IMR-90 (cell line): ENCODE measurements around the gene PCYOX1L. TPM values are rescaled to one million over a fixed set of nuclear protein-coding genes. Genes with fewer than 3 reads are reported as not detected.
A peak's percentile ranks its signal among the peaks of the same experiment; 100 is the strongest.

Source experiments
- ATAC-seq: fragments of 200-7000 bp; cut with Tn5 transposase; 2 replicates; pipeline ENCODE4 v1.9.1; 2020; ENCODE audit warnings: low read depth, mild to moderate bottlenecking, moderate library complexity
- BruUV-seq: library from RNA; stranded (reverse); fragments of 400-500 nt; replicated peaks from 2 replicates; lab custom pipeline; 2021; lab: Mats Ljungman, UMichigan
- CTCF ChIA-PET: fragments of 300-600 bp; formaldehyde crosslinking; extraction: SDS; loops from one replicate; lab custom pipeline; 2021; ENCODE audit warnings: antibody characterized with exemption; lab: Yijun Ruan, JAX
- POLR2A ChIA-PET: fragments of 300-600 bp; sonication (Branson Sonifier 250); formaldehyde crosslinking; loops from one replicate; lab custom pipeline; 2022; ENCODE audit warnings: antibody characterized with exemption; ENCODE audit not compliant: unreplicated experiment; lab: Charles Lee
- DNase-seq: peaks from one replicate; pipeline ENCODE4 v3.0.0; 2013
- H2AFZ ChIP-seq: replicated peaks from 2 replicates; pipeline ENCODE3; 2013; ENCODE audit warnings: low read length, mild to moderate bottlenecking; ENCODE audit not compliant: poor library complexity
- H2AK5ac ChIP-seq: 2 replicates; pipeline ENCODE4 v1.6.1; 2013; ENCODE audit warnings: low read depth, low read length, inconsistent platforms
- H2AK9ac ChIP-seq: replicated peaks from 2 replicates; pipeline ENCODE3; 2013; ENCODE audit warnings: mild to moderate bottlenecking, low read depth, low read length, moderate library complexity; ENCODE audit not compliant: poor library complexity
- H2BK120ac ChIP-seq: 2 replicates; pipeline ENCODE4 v1.6.1; 2013; ENCODE audit warnings: low read depth, low read length, inconsistent platforms
- H2BK15ac ChIP-seq: 3 replicates; pipeline ENCODE4 v1.6.1; 2013; ENCODE audit warnings: low read depth, low read length, inconsistent platforms
- H2BK20ac ChIP-seq: 2 replicates; pipeline ENCODE4 v1.6.1; 2013; ENCODE audit warnings: low read depth, mild to moderate bottlenecking, inconsistent platforms, low read length, moderate library complexity
- H2BK5ac ChIP-seq: 2 replicates; pipeline ENCODE4 v1.6.1; 2013; ENCODE audit warnings: mild to moderate bottlenecking, low read depth, low read length, inconsistent platforms; ENCODE audit not compliant: poor library complexity, severe bottlenecking
- H3K14ac ChIP-seq: replicated peaks from 2 replicates; pipeline ENCODE4 v1.6.1; 2013; ENCODE audit warnings: low read depth, low read length, inconsistent platforms
- H3K18ac ChIP-seq: 2 replicates; pipeline ENCODE4 v1.6.1; 2013; ENCODE audit warnings: low read depth, low read length, control low read depth
- H3K23ac ChIP-seq: 2 replicates; pipeline ENCODE4 v1.6.1; 2013; ENCODE audit warnings: low read depth, low read length, inconsistent platforms
- H3K27ac ChIP-seq: 2 replicates; pipeline ENCODE4 v1.5.1; 2013; ENCODE audit warnings: mild to moderate bottlenecking, control low read depth, low read length; ENCODE audit not compliant: insufficient read depth
- H3K27me3 ChIP-seq: 2 replicates; pipeline ENCODE4 v1.6.1; 2013; ENCODE audit warnings: low read length; ENCODE audit not compliant: control insufficient read depth, insufficient read depth
- H3K36me3 ChIP-seq: 2 replicates; pipeline ENCODE4 v1.6.1; 2013; ENCODE audit warnings: low read length, mixed read lengths; ENCODE audit not compliant: control insufficient read depth, insufficient read depth
- H3K4ac ChIP-seq: 2 replicates; pipeline ENCODE4 v1.6.1; 2013; ENCODE audit warnings: low read depth, low read length, inconsistent platforms
- H3K4me1 ChIP-seq: 2 replicates; pipeline ENCODE4 v1.6.1; 2013; ENCODE audit warnings: low read length, mixed read lengths; ENCODE audit not compliant: control insufficient read depth, insufficient read depth
- H3K4me2 ChIP-seq: 2 replicates; pipeline ENCODE4 v1.6.1; 2013; ENCODE audit warnings: low read depth, mild to moderate bottlenecking, control low read depth, low read length, moderate library complexity
- H3K4me3 ChIP-seq: 2 replicates; pipeline ENCODE4 v1.5.1; 2013; ENCODE audit warnings: low read depth, mild to moderate bottlenecking, control low read depth, low read length, moderate library complexity; ENCODE audit not compliant: insufficient read depth
- H3K56ac ChIP-seq: 2 replicates; pipeline ENCODE4 v1.6.1; 2013; ENCODE audit warnings: low read length, inconsistent platforms; ENCODE audit not compliant: insufficient read depth; ENCODE audit errors: extremely low read depth
- H3K79me1 ChIP-seq, 2 experiments: 2 replicates each; pipeline ENCODE4 v1.6.1; 2013; ENCODE audit warnings: low read length in 2 of 2, inconsistent platforms in 1 of 2, low read depth in 1 of 2
- H3K9ac ChIP-seq: 2 replicates; pipeline ENCODE4 v1.6.1; 2013; ENCODE audit warnings: low read depth, low read length, control low read depth
- H3K9me1 ChIP-seq: 2 replicates; pipeline ENCODE4 v1.6.1; 2013; ENCODE audit warnings: low read length, inconsistent platforms; ENCODE audit not compliant: insufficient read depth
- H3K9me3 ChIP-seq: 2 replicates; pipeline ENCODE4 v1.6.1; 2013; ENCODE audit warnings: low read length; ENCODE audit not compliant: control insufficient read depth, insufficient read depth
- H4K20me1 ChIP-seq: 2 replicates; pipeline ENCODE4 v1.6.1; 2013; ENCODE audit warnings: low read length, inconsistent platforms; ENCODE audit not compliant: insufficient read depth
- H4K5ac ChIP-seq: 2 replicates; pipeline ENCODE4 v1.6.1; 2013; ENCODE audit warnings: mild to moderate bottlenecking, low read depth, low read length, control low read depth
- H4K8ac ChIP-seq, 2 experiments: 2 replicates each; pipeline ENCODE4 v1.6.1; 2013; ENCODE audit warnings: low read depth in 2 of 2, low read length in 2 of 2, control low read depth in 1 of 2, inconsistent platforms in 1 of 2
- H4K91ac ChIP-seq: 2 replicates; pipeline ENCODE4 v1.6.1; 2013; ENCODE audit warnings: low read depth, low read length, inconsistent platforms; ENCODE audit not compliant: insufficient read depth
- BHLHE40 ChIP-seq: fragments of 150-350 bp; IDR thresholded peaks from 2 replicates; pipeline ENCODE4 v1.6.1; 2016; ENCODE audit warnings: mild to moderate bottlenecking, low read depth, low read length
- CEBPB ChIP-seq: IDR thresholded peaks from 2 replicates; pipeline ENCODE4 v1.6.1; 2012; ENCODE audit warnings: low read depth, low read length, improper control_type of control experiment
- CHD1 ChIP-seq: IDR thresholded peaks from 2 replicates; pipeline ENCODE4 v1.6.1; 2012; ENCODE audit warnings: low read depth, low read length, improper control_type of control experiment
- FOS ChIP-seq: fragments of 150-350 bp; IDR thresholded peaks from 2 replicates; pipeline ENCODE4 v1.6.1; 2016; ENCODE audit warnings: low read depth, low read length
- MAZ ChIP-seq: IDR thresholded peaks from 2 replicates; pipeline ENCODE4 v1.6.1; 2012; ENCODE audit warnings: low read depth, mild to moderate bottlenecking, low read length, improper control_type of control experiment, moderate library complexity, borderline replicate concordance
- MXI1 ChIP-seq: IDR thresholded peaks from 2 replicates; pipeline ENCODE4 v1.6.1; 2012; ENCODE audit warnings: low read depth, mild to moderate bottlenecking, low read length, moderate library complexity, borderline replicate concordance
- NFE2L2 ChIP-seq: fragments of 150-350 bp; IDR thresholded peaks from 2 replicates; pipeline ENCODE4 v1.6.1; 2016; ENCODE audit warnings: low read depth, mild to moderate bottlenecking, low read length
- POLR2A ChIP-seq: IDR thresholded peaks from 2 replicates; pipeline ENCODE4 v1.6.1; 2012; ENCODE audit warnings: mild to moderate bottlenecking, low read depth, low read length
- RAD21 ChIP-seq: IDR thresholded peaks from 2 replicates; pipeline ENCODE4 v1.6.1; 2012; ENCODE audit warnings: low read length, improper control_type of control experiment
- RCOR1 ChIP-seq: IDR thresholded peaks from 2 replicates; pipeline ENCODE4 v1.6.1; 2012; ENCODE audit warnings: mild to moderate bottlenecking, low read length, improper control_type of control experiment; ENCODE audit not compliant: insufficient replicate concordance
- RFX5 ChIP-seq: IDR thresholded peaks from 2 replicates; pipeline ENCODE4 v1.8.0; 2012; ENCODE audit warnings: low read depth, mild to moderate bottlenecking, low read length, moderate library complexity
- SMC3 ChIP-seq: fragments of 150-350 bp; IDR thresholded peaks from 2 replicates; pipeline ENCODE4 v1.6.1; 2016; ENCODE audit warnings: low read depth, mild to moderate bottlenecking, antibody characterized with exemption, low read length, moderate library complexity
- WGBS, 2 experiments: methylation state at CpG; one replicate each; pipeline versions ENCODE4 v1.1.5 to v1.1.7; 2013; ENCODE audit warnings: missing lambda C conversion rate in 2 of 2; ENCODE audit not compliant: insufficient read length in 1 of 2; ENCODE audit errors: extremely low coverage in 2 of 2; 5-methylcytosine and 5-hydroxymethylcytosine counted together
- dilution Hi-C: fragments of 300-500 bp; cut with HindIII; formaldehyde crosslinking; loops from one replicate; pipeline ENCODE4 v1.14.3; 2018; ENCODE audit warnings: low sequenced_read_pairs; ENCODE audit not compliant: unreplicated experiment
- in situ Hi-C: fragments of 300-500 bp; cut with MboI; formaldehyde crosslinking; loops from 3 replicates; pipeline ENCODE4 v1.14.3; 2019; ENCODE audit warnings: low sequenced_read_pairs, inconsistent platforms, mixed read lengths
- intact Hi-C: fragments of 100-400 bp; cut with micrococcal nuclease; formaldehyde crosslinking; loops from 2 replicates; pipeline ENCODE4 v1.10.0; 2022
- polyA plus RNA-seq, 3 experiments: library from polyadenylated mRNA; depleted of rRNA; stranded (reverse); fragments of >200 nt; gene quantifications; 2 replicates each; pipeline ENCODE4 v1.2.3, GENCODE V29; 2012; ENCODE audit warnings: low replicate concordance in 1 of 3
- total RNA-seq: library from RNA; depleted of rRNA; stranded (reverse); fragments of >200 nt; gene quantifications from 2 replicates; pipeline ENCODE4 v1.2.3, GENCODE V29; 2012
- TF ChIP-seq, protein P1 (sequence below): fragments of 150-350 bp; IDR thresholded peaks from 2 replicates; pipeline ENCODE4 v1.6.1; 2017; ENCODE audit warnings: mild to moderate bottlenecking, antibody characterized with exemption, low read length, low read depth
- TF ChIP-seq, protein P2 (sequence below): fragments of 150-350 bp; IDR thresholded peaks from 2 replicates; pipeline ENCODE4 v1.6.1; 2016; ENCODE audit warnings: low read depth, mild to moderate bottlenecking, low read length, moderate library complexity, borderline replicate concordance
- TF ChIP-seq, protein P3 (sequence below): conservative IDR thresholded peaks from 2 replicates; pipeline ENCODE4 v1.5.1; 2012; ENCODE audit warnings: mild to moderate bottlenecking, low read depth, low read length, improper control_type of control experiment

PCYOX1L gene
- total and polyA plus RNA-seq, 2 of the 4 experiments (the other 2 are of a cell fraction) = 7.0 to 14.3 TPM

DNA sequence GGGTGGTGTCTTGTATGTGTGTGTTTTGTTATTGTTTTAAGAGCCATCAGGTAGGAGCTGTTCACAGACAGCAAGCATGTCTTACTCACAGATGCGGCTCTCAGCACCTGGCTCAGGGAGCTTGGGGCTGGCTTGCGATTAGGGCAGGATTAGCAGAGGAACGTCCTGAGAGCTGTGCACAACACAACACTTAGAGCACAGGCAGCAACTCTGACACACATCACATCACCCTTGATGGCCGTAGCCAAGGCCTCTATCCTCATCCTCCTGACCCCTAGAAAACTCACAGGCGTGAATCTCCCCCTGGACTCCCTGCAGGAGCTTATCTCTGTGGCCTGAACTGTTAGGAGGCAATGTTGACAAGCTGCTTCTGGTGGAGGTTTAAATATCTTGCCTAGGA, 28.3 kb downstream of the PCYOX1L start:
- H3K23ac ChIP-seq = no peak overlapping the region
- 80% methylated on average over 3 of the region's 5 CpGs; no CpG with 5 or more reads in 1 of the 2 experiments for WGBS, 2 experiments
- no peak for TF ChIP-seq RFX5
- no peak for TF ChIP-seq NFE2L2
- TF ChIP-seq, protein P1, sequence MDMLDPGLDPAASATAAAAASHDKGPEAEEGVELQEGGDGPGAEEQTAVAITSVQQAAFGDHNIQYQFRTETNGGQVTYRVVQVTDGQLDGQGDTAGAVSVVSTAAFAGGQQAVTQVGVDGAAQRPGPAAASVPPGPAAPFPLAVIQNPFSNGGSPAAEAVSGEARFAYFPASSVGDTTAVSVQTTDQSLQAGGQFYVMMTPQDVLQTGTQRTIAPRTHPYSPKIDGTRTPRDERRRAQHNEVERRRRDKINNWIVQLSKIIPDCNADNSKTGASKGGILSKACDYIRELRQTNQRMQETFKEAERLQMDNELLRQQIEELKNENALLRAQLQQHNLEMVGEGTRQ = no peak
- TF ChIP-seq SMC3 = no peak
- no peak for TF ChIP-seq MAZ
- no peak for TF ChIP-seq RAD21
- TF ChIP-seq, protein P2, sequence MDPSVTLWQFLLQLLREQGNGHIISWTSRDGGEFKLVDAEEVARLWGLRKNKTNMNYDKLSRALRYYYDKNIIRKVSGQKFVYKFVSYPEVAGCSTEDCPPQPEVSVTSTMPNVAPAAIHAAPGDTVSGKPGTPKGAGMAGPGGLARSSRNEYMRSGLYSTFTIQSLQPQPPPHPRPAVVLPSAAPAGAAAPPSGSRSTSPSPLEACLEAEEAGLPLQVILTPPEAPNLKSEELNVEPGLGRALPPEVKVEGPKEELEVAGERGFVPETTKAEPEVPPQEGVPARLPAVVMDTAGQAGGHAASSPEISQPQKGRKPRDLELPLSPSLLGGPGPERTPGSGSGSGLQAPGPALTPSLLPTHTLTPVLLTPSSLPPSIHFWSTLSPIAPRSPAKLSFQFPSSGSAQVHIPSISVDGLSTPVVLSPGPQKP = no peak
- TF ChIP-seq RCOR1 = no peak
- no peak for TF ChIP-seq POLR2A
- no peak for TF ChIP-seq CHD1
- TF ChIP-seq BHLHE40 = no peak
- TF ChIP-seq, protein P3, sequence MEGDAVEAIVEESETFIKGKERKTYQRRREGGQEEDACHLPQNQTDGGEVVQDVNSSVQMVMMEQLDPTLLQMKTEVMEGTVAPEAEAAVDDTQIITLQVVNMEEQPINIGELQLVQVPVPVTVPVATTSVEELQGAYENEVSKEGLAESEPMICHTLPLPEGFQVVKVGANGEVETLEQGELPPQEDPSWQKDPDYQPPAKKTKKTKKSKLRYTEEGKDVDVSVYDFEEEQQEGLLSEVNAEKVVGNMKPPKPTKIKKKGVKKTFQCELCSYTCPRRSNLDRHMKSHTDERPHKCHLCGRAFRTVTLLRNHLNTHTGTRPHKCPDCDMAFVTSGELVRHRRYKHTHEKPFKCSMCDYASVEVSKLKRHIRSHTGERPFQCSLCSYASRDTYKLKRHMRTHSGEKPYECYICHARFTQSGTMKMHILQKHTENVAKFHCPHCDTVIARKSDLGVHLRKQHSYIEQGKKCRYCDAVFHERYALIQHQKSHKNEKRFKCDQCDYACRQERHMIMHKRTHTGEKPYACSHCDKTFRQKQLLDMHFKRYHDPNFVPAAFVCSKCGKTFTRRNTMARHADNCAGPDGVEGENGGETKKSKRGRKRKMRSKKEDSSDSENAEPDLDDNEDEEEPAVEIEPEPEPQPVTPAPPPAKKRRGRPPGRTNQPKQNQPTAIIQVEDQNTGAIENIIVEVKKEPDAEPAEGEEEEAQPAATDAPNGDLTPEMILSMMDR = no peak
- TF ChIP-seq MXI1 = no peak
- TF ChIP-seq FOS = no peak
- no peak for TF ChIP-seq CEBPB

More for the DNA sequence above, 28.3 kb downstream of the PCYOX1L start:
- H2AK9ac ChIP-seq = no peak overlapping the region
- H3K27ac ChIP-seq = no peak overlapping the region
- no peak for ATAC-seq
- H3K18ac ChIP-seq = peak overlapping the region; percentile 40; the same call in 1 of the 2 replicates
- DNase-seq = no peak
- in situ Hi-C loops = loop anchor here (5.0 kb wide), 1 partner anchor 46 kb away; no protein-coding TSS in a partner anchor
- H3K9ac ChIP-seq = no peak overlapping the region
- peak overlapping the region; percentile 2; the same call in 1 of the 2 replicates for H3K4ac ChIP-seq
- intact Hi-C loops = no loop called here
- peak overlapping the region; percentile 31; the same call in 1 of the 2 replicates for H2BK20ac ChIP-seq
- H4K20me1 ChIP-seq = no peaks in the 10 kb centered on the region; the same call in 1 of the 2 replicates
- H3K9me1 ChIP-seq = peaks cover 9% of the 10 kb centered on the region; the same call in 1 of the 2 replicates
- H4K8ac ChIP-seq = peak overlapping the region; percentile 43 to 45; a peak in 1 of 4 replicates
- peak overlapping the region; percentile 31; the same call in 1 of the 2 replicates for H2AK5ac ChIP-seq
- H2BK5ac ChIP-seq = no peak overlapping the region
- peaks cover 5 to 11% of the 10 kb centered on the region in 2 experiments; a peak in 1 of 4 replicates for H3K79me1 ChIP-seq
- H3K36me3 ChIP-seq = no peaks in the 10 kb centered on the region
- H3K4me2 ChIP-seq = no peak overlapping the region
- POLR2A ChIA-PET = interaction anchor here (1.1 kb wide), 1 partner anchor 22 kb away, joined by 3 read pairs; no protein-coding TSS in a partner anchor
- no peak overlapping the region for H3K56ac ChIP-seq
- H3K27me3 ChIP-seq = no peaks in the 10 kb centered on the region
- peaks cover 29% of the 10 kb centered on the region for H3K4me1 ChIP-seq
- H4K5ac ChIP-seq = 0 out of 2 replicates have a peak overlapping the region, but pooled peaks have one; percentile 3
- no peak overlapping the region for H3K4me3 ChIP-seq
- peaks cover 2% of the 10 kb centered on the region for H3K9me3 ChIP-seq
- peak overlapping the region; percentile 33; the same call in 1 of the 2 replicates for H3K14ac ChIP-seq
- no TSS peak for BruUV-seq
- H2BK120ac ChIP-seq = peak overlapping the region; percentile 20; the same call in 1 of the 2 replicates
- CTCF ChIA-PET = interaction anchor here (3.1 kb wide), 1 partner anchor 48 kb away, joined by 11 read pairs; no protein-coding TSS in a partner anchor
- peak overlapping the region; percentile 26; the same call in 1 of the 2 replicates for H4K91ac ChIP-seq
- H2AFZ ChIP-seq = peak overlapping the region; percentile 3
- peak overlapping the region; percentile 36; the same call in 1 of the 3 replicates for H2BK15ac ChIP-seq
- dilution Hi-C loops = no loop called here
